NCI-H128 (cell line): ENCODE data around the gene MOCS1.

Experiments
- DNase-seq: peaks from one replicate; lab custom pipeline; 2025; ENCODE audit not compliant: unreplicated experiment; lab: John Stamatoyannopoulos, UW

The MOCS1 gene

GRCh38 chr6:39881851-39882530 lies 52.3 kb downstream of the MOCS1 start:
- DNase-seq: no peak

GRCh38 chr6:39880594-39880993 lies 53.7 kb downstream of the MOCS1 start:
- DNase-seq: no peak

- DNase-seq: no peak
Measured at GRCh38 chr6:39879535-39879934, 54.7 kb downstream of the MOCS1 start.

- no peak for DNase-seq
Measured at GRCh38 chr6:39876826-39877225, 57.4 kb downstream of the MOCS1 start.

- DNase-seq: no peak
Measured at GRCh38 chr6:39876111-39876510, 58.2 kb downstream of the MOCS1 start.

- no peak for DNase-seq
Measured at GRCh38 chr6:39873439-39873838, 60.8 kb downstream of the MOCS1 start.

- DNase-seq: no peak
Measured at GRCh38 chr6:39870950-39871349, 63.3 kb downstream of the MOCS1 start.

- no peak for DNase-seq
Measured at GRCh38 chr6:39867592-39867991, 66.7 kb downstream of the MOCS1 start.

- no peak for DNase-seq
Measured at GRCh38 chr6:39865011-39865888, 69.0 kb downstream of the MOCS1 start.

- no peak for DNase-seq
Measured at GRCh38 chr6:39861663-39862062, 72.6 kb downstream of the MOCS1 start.

- DNase-seq: no peak
Measured at GRCh38 chr6:39859025-39859424, 75.2 kb downstream of the MOCS1 start.

- no peak for DNase-seq
Measured at GRCh38 chr6:39855356-39855995, 78.8 kb downstream of the MOCS1 start.
